ENCODE results near the gene RUBCNL. TPM values are rescaled to one million over a fixed set of nuclear protein-coding genes. Genes with fewer than 3 reads are reported as not detected.

Gene RUBCNL
- total and polyA plus RNA-seq, 2 of the 8 experiments (the other 6 are each of a cell fraction or from before 2014, with no cell fraction given), result 2.6 to 4.9 TPM

GRCh38 chr13:46360604-46361003 lies 26.4 kb downstream of the RUBCNL start (continued):
- TF ChIP-seq CTCF (IDR thresholded peaks at IDR 0.05; ENCODE audit: control extremely low read depth in 1 of 3, insufficient read depth in 1 of 3, low read depth in 1 of 3, low read length in 3 of 3), result no peak

Measured in H1 (cell line).